GM19468 (cell line): Measurements from ENCODE around the gene REX1BD.
"Not testable (repeated sequence)": the region's sequence is repeated elsewhere in the genome, so short reads cannot be mapped to it uniquely, and the experiment has no call there.

Experiments
- ATAC-seq: cut with Tn5 transposase; IDR thresholded peaks from one replicate; pipeline ENCODE4 v1.9.1; 2021; ENCODE audit warnings: mild to moderate bottlenecking, moderate library complexity, moderate number of reproducible peaks; ENCODE audit not compliant: unreplicated experiment; ENCODE audit errors: extremely low read depth

REX1BD gene

DNA sequence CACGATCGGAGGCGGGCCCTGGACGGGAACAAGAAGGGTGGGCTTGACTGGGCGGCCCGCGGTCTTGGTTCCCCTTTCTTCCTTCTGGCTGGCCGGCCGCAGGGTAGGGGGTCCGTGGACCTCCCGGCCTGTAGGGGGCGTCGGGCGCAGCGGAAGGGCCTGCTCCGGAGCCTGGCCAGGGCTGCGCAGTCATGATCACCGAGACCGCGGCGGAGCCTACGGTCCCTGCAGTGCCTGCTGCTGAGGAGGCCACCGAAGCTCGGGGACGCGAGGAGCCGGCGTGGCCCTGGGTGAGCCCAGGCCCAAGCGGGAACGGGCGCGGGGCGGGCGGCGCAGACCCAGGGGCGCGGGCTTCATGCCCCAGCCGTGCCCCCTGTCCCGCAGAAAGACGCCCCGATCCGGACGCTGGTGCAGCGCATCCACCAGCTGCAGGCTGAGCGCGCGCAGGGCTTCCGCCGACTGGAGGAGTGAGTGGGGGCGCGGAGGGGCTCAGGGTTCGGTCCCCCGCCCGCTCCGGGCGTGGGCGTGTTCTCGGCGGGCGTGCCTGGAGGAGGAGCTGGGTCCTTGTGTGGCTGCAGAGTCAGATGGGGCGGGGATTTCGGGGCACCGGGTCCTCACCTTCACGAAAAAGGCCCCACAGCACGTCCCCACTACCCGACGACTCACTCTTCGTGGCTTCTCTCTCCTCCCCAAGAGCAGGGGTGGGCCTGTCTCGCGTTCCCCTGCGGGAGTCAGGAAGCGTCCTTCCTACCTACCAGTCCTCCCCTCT lies at the start of gene REX1BD:
REX1BD (plus strand) TSS at position 188 of the 769 bp plus-strand sequence; CDS start at position 192, 4 bp downstream.
- ATAC-seq, result peak; percentile 47

- ATAC-seq, result no peak
These were observed 49.2 kb upstream of the REX1BD start for GRCh38 chr19:18539372-18539771.

- not testable (repeated sequence) for ATAC-seq
These were observed 48.4 kb upstream of the REX1BD start for GRCh38 chr19:18540200-18540599.

DNA sequence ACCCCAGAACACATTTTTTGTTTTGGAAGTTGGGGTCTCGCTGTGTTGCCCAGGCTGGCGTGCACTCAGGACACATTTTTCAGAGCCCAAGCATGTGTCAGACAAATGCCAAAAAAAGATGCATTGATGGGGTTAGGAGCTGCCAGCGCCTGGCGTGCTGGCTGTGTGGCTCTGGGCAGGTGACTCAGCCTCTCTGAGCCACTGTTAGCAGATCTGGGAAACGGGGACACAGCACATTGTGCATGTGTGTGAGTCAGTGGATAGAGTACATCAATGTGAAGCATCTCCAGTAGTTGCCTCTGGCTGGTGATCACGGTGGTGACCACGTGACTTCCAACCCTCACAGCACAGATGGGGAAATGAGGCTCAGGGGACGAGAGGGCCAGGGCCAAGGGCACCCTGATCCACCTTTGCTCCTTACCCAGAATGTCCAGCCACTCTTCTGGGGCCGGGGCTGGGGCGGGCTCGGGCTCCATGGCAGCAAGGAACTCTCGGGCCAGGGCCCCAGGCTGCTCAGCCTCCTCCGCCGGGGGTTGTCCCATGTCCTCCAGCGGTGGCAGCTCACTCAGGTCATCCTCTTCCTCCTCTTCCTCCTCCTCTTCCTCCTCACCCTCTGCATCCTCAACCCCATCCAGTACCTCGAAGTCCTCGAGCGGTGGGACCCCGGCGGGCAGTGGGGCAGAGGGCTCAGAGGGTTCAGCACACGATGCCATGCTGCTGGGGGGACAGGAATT lies 47.2 kb upstream of the REX1BD start:
- no peak for ATAC-seq

- ATAC-seq, result no peak
These were observed 46.3 kb upstream of the REX1BD start for GRCh38 chr19:18541992-18542940.

GRCh38 chr19:18542941-18543813 lies 45.4 kb upstream of the REX1BD start, which contains the start of gene FKBP8:
Gene FKBP8, minus strand, starts transcription at chr19:18543573. Its CDS starts 1,603 bp downstream, at chr19:18541970.
- peak; percentile 57 for ATAC-seq

DNA sequence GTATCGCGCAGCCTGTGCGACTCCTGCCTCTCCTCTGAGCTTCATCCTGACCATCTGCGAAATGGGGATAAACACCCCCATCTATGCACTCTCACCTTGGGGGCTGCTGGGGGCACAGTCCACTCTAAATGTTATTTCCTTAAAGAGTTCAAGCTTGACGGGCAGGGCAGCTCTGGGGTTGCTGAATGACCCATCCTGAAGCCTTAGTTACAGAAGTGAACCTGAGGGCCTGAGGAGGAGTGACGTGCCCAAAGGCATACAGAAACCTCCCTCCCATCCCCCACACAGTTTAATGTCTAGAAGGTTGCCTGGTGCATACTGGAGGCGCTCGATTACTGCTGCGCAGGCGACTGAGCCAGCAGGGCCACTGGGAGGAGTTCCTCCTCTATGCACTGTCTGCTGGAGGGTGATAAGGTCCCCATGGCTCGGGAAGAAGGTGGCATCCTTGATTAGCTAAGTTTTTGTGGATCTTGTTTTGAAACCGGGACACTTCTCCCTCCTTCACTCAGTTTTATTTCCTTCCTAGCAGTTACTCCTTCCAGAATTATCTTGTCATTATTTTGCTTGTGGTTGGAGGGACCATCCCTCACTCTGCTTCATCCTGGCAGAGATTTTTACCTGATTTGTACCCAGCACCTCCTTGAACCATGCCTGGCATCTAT lies 44.7 kb upstream of the REX1BD start:
- peak; percentile 17 for ATAC-seq

DNA sequence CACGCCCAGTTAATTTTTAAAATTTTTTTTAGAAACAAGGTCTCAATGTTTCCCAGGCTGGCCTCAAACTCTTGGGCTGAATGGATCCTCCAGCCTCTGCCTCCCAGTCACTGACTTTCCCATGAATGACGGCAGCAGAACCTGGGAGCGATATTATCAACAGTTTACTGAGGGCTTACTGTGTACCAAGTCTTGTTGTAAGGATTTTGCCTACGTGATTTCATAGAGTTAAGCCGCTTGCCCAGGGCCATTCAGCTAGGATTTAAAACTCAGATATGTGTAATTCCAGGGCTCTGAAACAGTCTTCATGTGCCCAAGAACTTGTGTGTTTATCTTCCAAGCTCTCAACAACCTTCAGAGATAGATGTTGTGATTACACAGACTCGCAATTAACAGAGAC lies 37.0 kb upstream of the REX1BD start:
- no peak for ATAC-seq

GRCh38 chr19:18557411-18558201 lies 31.0 kb upstream of the REX1BD start, which contains the start of gene KXD1:
Gene KXD1, plus strand, starts transcription at chr19:18557870. Its CDS starts 4,187 bp downstream, at chr19:18562057.
- peak; percentile 66 for ATAC-seq

DNA sequence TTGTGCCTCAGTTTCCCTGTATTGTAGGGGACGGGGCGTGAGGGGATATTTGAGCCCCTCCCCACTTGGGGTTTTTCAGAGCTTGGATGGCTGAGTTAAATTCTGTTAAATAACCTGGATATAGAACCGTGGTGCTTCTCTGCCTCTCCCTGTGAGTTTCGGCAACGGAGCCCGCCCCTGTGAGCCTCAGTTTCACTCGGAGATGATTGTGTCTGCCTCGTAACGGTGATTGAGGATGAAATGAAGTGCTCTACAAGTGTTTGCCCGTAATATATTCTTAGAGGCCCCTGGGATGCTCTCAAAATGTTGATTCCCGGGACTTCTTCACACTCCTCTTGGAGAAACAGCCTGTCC lies 30.4 kb upstream of the REX1BD start:
- ATAC-seq, result no peak

GRCh38 chr19:18558604-18559003 lies 30.0 kb upstream of the REX1BD start:
- no peak for ATAC-seq

DNA sequence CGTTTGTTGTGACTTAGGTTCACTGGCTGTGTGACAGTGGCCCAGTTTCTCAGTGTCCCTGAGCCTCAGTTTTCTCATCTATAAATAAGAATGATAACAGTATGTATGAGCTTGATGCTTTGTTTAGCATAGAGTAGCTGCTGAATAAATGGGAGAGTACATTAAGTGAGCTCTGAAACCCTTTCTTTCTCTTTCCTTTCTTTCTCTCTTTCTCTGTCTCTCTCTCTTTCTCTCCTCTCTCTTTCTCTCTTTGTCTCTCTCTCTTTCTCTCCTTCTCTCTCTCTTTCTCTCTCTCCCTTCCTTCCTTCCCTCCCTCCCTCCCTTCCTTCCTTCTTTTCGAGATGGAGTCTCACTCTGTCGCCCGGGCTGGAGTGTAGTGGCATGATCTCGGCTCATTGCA lies 28.9 kb upstream of the REX1BD start:
- no peak for ATAC-seq

DNA sequence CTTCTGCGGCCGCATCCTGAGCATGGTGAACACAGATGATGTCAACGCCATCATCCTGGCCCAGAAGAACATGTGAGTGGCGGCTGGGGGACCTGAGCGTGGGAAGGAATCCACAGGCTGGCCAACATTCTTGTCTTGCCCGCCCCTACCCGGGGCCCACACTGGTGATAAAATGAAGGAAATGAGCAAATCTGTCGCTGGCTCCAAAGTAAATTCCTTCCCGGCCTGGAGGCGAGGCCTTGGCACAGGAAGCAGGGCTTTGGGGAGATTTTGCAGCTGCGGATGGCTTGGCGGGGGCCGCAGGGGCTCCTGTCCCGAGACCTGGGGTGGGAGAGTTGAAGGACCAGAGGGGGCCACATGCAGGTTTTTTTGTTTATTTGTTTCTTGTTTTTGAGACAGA lies 26.5 kb upstream of the REX1BD start:
- no peak for ATAC-seq

GRCh38 chr19:18566953-18567352 lies 21.6 kb upstream of the REX1BD start:
- no peak for ATAC-seq

DNA sequence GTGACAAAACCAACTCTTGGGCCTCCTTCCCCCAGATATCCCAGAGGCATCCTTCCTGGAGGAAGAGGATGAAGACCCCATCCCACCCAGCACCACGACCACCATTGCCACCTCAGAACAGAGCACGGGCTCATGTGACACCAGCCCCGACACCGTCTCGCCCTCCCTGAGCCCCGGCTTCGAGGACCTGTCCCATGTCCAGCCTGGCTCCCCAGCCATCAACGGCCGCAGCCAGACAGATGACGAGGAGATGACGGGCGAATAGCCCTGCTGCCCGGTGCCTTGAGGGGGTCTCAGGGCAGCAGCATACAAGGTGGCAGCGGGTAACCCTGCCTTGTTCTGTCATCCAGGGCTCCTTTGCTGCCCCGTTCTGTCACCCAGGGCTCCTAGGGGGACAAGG lies 20.2 kb upstream of the REX1BD start:
- no peak for ATAC-seq

GRCh38 chr19:18571564-18572344 lies 16.8 kb upstream of the REX1BD start, which contains the start of gene UBA52:
Gene UBA52, plus strand, starts transcription at chr19:18571857. Its CDS starts 1,444 bp downstream, at chr19:18573301.
- peak; percentile 90 for ATAC-seq

DNA sequence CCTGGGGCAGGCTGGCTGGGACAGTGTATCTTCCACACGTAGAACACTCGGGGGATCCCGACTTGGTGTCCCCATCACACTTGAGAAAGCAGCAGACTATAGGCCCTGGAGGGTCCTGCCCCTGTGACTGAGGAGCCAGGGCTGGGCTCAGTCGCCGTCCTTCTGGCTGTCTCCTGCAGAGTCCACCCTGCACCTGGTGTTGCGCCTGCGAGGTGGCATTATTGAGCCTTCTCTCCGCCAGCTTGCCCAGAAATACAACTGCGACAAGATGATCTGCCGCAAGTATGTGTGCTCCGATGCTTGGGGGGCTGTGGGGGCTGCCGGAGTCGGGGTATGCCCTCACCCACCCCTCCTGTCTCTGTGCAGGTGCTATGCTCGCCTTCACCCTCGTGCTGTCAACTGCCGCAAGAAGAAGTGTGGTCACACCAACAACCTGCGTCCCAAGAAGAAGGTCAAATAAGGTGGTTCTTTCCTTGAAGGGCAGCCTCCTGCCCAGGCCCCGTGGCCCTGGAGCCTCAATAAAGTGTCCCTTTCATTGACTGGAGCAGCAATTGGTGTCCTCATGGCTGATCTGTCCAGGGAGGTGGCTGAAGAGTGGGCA lies 13.8 kb upstream of the REX1BD start:
- ATAC-seq, result no peak
